ENCODE data around the gene SP7. TPM values are rescaled to one million over a fixed set of nuclear protein-coding genes. Genes with fewer than 3 reads are reported as not detected.
"Not testable (repeated sequence)": the region's sequence is repeated elsewhere in the genome, so short reads cannot be mapped to it uniquely, and the experiment has no call there.

SP7 gene
- total RNA-seq, 4 donors from 2014 or later: not detected

- TF ChIP-seq CTCF (IDR thresholded peaks at IDR 0.05): no peak
- TF ChIP-seq POLR2A (IDR thresholded peaks at IDR 0.05): peak; percentile 42 to 55
- Histone ChIP-seq H3K4me3 (peak within 1 kb of the TSS; percentile 84 to 95 (median 86)), H3K27ac (peak within 1 kb of the TSS; percentile 97 to 100 (median 100)), H3K4me1 (peaks cover 3 to 50% (median 23%) of the 10 kb centered on the region in 4 donors), H3K36me3 (peaks cover 0 to 36% (median 0%) of the 10 kb centered on the region in 3 donors), H3K27me3 (no peaks in the 10 kb centered on the region), H3K9me3 (no peaks in the 10 kb centered on the region)
- DNase-seq: peak; percentile 95 to 99 (median 99)
Observed at GRCh38 chr12:53380104-53380793, 44.1 kb upstream of the SP7 start, which contains the start of gene SP1. SP1 (plus strand) TSS chr12:53380176; CDS start chr12:53380292, 116 bp downstream.

DNA sequence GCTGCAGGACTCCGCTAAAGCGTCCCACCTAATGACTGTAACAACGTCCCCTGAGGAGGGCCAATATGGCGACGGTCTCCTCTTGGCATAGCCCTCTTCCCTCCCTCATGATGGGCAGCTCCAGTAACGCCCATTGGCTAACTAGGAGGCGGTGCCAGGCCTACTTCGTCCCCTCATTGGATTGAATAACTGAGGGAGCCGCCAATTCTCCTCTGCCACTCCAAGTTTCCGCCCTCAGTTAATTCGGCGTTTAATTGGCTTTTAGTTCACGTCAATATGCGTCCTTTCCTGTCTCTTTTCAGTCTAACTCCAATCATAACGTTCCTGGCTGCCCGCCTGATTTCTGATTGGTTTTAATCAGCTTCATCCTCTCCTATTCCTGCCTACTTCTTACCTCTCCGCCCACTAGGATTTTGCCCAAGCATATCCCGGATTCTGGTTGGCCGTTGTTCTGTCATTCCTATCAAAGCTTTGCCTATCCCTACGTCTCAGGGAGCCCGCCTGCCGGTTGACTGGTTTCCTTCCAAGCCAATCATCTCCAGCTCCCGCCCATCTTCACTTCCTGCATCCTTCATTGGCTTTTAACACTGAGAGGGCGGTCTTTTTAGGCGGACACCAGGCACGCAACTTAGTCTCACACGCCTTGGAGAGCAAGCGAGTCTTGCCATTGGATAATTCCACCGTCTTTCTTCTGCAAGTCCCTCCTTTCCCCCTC is 43.4 kb upstream of the SP7 start:
- peak; percentile 79 to 88 for TF ChIP-seq POLR2A (IDR thresholded peaks at IDR 0.05)
- no peak for TF ChIP-seq CTCF (IDR thresholded peaks at IDR 0.05)
- no peaks in the 10 kb centered on the region for H3K9me3 ChIP-seq
- H3K27ac ChIP-seq: peak overlapping the region; percentile 97 to 100 (median 100)
- H3K27me3 ChIP-seq: no peaks in the 10 kb centered on the region
- peak; percentile 93 to 99 (median 98) for DNase-seq
- peak overlapping the region; percentile 84 to 95 (median 86) for H3K4me3 ChIP-seq
- peaks cover 0 to 29% (median 0%) of the 10 kb centered on the region in 3 donors for H3K36me3 ChIP-seq
- peaks cover 3 to 43% (median 23%) of the 10 kb centered on the region in 4 donors for H3K4me1 ChIP-seq

- peak overlapping the region; percentile 36 to 58 (median 52) for H3K4me3 ChIP-seq
- DNase-seq: peak in 1 of 3 donors; percentile 21
Observed at GRCh38 chr12:53378724-53379388, 42.7 kb upstream of the SP7 start.

DNA sequence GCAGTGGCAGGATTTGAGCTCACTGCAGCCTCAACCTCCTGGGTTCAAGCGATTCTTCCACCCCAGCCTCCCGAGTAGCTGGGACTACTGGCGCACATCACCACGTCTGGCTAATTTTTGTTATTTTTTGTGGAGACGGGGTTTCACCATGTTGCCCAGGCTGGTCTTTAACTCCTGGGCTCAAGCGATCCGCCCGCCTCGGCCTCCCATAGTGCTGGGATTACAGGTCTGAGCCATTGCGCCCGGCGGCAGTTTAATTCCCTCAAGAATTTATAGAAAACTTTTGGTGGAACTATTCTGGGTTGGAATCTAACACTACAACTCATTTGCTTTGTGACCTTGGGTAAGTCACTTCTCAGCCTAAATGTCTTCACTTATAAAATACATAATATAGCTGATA is 42.1 kb upstream of the SP7 start:
- Histone ChIP-seq H3K27ac (peak overlapping the region; percentile 88 to 94 (median 91)), H3K36me3 (peaks cover 0 to 16% (median 0%) of the 10 kb centered on the region in 3 donors), H3K4me1 (peaks cover 3 to 29% (median 19%) of the 10 kb centered on the region in 4 donors), H3K27me3 (no peaks in the 10 kb centered on the region), H3K9me3 (no peaks in the 10 kb centered on the region), H3K4me3 (no peak overlapping the region)
- TF ChIP-seq POLR2A (IDR thresholded peaks at IDR 0.05): no peak
- no peak for TF ChIP-seq CTCF (IDR thresholded peaks at IDR 0.05)
- DNase-seq: peak in 1 of 3 donors; percentile 42

More at GRCh38 chr12:53378724-53379388, 42.7 kb upstream of the SP7 start:
- no peaks in the 10 kb centered on the region for H3K27me3 ChIP-seq
- H3K9me3 ChIP-seq: no peaks in the 10 kb centered on the region
- H3K36me3 ChIP-seq: peaks cover 0 to 22% (median 0%) of the 10 kb centered on the region in 3 donors
- H3K27ac ChIP-seq: peak overlapping the region; percentile 88 to 94 (median 91)
- peaks cover 3 to 36% (median 23%) of the 10 kb centered on the region in 4 donors for H3K4me1 ChIP-seq
- TF ChIP-seq POLR2A (IDR thresholded peaks at IDR 0.05) (no peak), CTCF (IDR thresholded peaks at IDR 0.05) (peak in 1 of 6 experiments; percentile 2)

DNA sequence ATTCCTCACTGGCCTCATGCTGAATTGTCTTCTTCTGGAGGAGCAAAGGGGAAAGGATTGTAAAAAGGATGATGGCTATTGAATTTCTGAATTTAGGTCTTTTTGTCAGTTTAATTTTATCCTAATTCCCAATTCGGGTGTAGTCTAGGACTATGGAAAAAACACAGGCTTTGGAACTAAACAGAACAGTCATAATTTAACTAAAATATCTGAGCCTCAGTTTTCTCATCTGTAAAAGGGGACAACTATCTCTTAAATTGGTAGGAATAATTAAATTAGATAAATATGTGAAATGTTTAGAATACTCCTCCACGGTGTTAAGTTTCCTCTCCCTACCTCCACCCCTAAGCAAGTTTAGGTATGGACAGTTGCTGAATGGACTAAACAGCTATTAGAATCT is 40.6 kb upstream of the SP7 start:
- Histone ChIP-seq H3K27me3 (no peaks in the 10 kb centered on the region), H3K4me3 (no peak overlapping the region), H3K36me3 (peaks cover 0 to 2% (median 0%) of the 10 kb centered on the region in 3 donors), H3K4me1 (peaks cover 2 to 21% (median 8%) of the 10 kb centered on the region in 4 donors), H3K9me3 (no peaks in the 10 kb centered on the region), H3K27ac (no peak overlapping the region)
- TF ChIP-seq POLR2A (IDR thresholded peaks at IDR 0.05) (no peak), CTCF (IDR thresholded peaks at IDR 0.05) (no peak)
- no peak for DNase-seq

DNA sequence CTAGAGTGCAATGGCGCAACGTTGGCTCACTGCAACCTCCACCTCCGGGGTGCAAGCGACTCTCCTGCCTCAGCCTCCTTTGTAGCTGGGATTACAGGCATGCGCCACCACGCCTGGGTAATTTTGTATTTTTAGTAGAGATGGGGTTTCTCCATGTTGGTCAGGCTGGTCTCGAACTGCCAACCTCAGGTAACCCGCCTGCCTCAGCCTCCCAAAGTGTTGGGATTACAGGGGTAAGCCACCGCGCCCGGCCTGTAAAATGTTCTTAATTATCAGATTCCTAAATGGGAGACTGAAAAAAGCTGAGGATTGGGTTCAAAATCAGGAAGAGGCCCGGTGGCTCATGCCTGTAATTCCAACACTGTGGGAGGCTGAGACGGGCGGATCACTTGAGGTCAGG is 38.1 kb upstream of the SP7 start:
- peaks cover 0 to 28% (median 8%) of the 10 kb centered on the region in 4 donors for H3K4me1 ChIP-seq
- H3K36me3 ChIP-seq, H3K4me3 ChIP-seq, DNase-seq, H3K27me3 ChIP-seq, H3K9me3 ChIP-seq: not testable (repeated sequence)
- H3K27ac ChIP-seq: peak overlapping the region in 3 of 4 donors; percentile 8 to 99 (median 67)

- peak overlapping the region; percentile 8 to 99 (median 45) for H3K27ac ChIP-seq
- H3K9me3 ChIP-seq, H3K27me3 ChIP-seq, DNase-seq, H3K36me3 ChIP-seq, H3K4me3 ChIP-seq: not testable (repeated sequence)
- H3K4me1 ChIP-seq: peaks cover 0 to 30% (median 7%) of the 10 kb centered on the region in 4 donors
Observed at GRCh38 chr12:53373554-53374133, 37.5 kb upstream of the SP7 start.
